ENCODE results near the gene SULF2. TPM values are rescaled to one million over a fixed set of nuclear protein-coding genes. Genes with fewer than 3 reads are reported as not detected.
A peak's percentile ranks its signal among the peaks of the same experiment; 100 is the strongest.

The SULF2 gene
- total and polyA plus RNA-seq, 2 donors, result 34.7 to 40.3 TPM

GRCh38 chr20:47723322-47723721, 62.0 kb downstream of the SULF2 start:
- Histone ChIP-seq H3K4me1 (ENCODE audit: insufficient read depth) (no peaks in the 10 kb centered on the region), H3K27ac (ENCODE audit: low read depth) (no peak overlapping the region), H3K36me3 (ENCODE audit: insufficient read depth) (no peaks in the 10 kb centered on the region), H3K4me3 (ENCODE audit: low read depth, low read length) (no peak overlapping the region)
- no peak for DNase-seq (ENCODE audit: extremely low spot score)
- 85% methylated on average over 11 of the region's 11 CpGs for WGBS

DNA sequence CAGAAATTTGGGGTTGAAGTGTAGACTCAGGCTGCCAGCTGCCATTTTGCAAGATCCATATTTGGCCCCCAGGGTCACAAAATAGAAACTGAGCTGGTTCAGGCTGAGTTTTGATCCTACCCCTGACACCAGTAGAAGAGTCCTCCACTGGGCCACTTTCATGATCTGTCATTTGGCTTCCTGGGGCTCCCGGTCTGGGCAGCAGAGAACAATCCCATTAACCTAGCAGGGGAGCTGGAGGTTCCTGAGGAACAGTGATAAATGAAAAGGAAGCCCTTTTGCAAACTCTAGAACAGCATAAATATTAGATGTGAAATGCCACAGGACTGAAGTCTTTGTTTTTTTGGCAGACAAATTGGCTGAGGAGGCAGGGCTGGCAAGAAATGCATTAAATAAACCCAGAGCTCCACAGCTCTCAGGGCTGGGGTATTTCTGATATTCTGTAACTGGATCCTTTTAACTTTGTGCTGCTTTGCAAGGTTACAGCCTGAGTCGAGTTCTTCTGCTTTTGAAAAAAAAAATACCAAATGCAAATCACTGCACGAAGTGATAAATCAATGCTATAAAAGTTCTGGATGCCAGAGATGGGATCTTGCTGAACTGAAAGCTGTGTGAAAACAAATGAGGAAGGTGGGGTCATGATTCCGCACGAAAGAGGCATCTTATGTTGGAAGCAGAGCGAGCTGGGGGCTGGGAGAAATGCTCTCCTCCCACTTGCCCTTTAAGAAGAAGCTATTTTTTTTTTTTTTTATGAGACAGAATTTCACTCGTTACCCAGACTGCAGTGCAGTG, 64.4 kb downstream of the SULF2 start:
- no peak overlapping the region for H3K27ac ChIP-seq (ENCODE audit: low read depth)
- peak; percentile 85 for DNase-seq (ENCODE audit: extremely low spot score)
- H3K4me3 ChIP-seq (ENCODE audit: low read depth, low read length), result no peak overlapping the region
- WGBS, result 16% methylated on average over 7 of the region's 7 CpGs
- H3K36me3 ChIP-seq (ENCODE audit: insufficient read depth), result no peaks in the 10 kb centered on the region
- H3K4me1 ChIP-seq (ENCODE audit: insufficient read depth), result no peaks in the 10 kb centered on the region

GRCh38 chr20:47719625-47720024, 65.7 kb downstream of the SULF2 start:
- no peak overlapping the region for H3K4me3 ChIP-seq (ENCODE audit: low read depth, low read length)
- DNase-seq (ENCODE audit: extremely low spot score), result no peak
- H3K27ac ChIP-seq (ENCODE audit: low read depth), result no peak overlapping the region
- H3K4me1 ChIP-seq (ENCODE audit: insufficient read depth), result no peaks in the 10 kb centered on the region
- 56% methylated on average over 2 of the region's 2 CpGs for WGBS
- H3K36me3 ChIP-seq (ENCODE audit: insufficient read depth), result no peaks in the 10 kb centered on the region

- H3K4me1 ChIP-seq (ENCODE audit: insufficient read depth), result no peaks in the 10 kb centered on the region
- H3K4me3 ChIP-seq (ENCODE audit: low read depth, low read length), result no peak overlapping the region
- WGBS, result 83% methylated on average over 4 of the region's 4 CpGs
- H3K36me3 ChIP-seq (ENCODE audit: insufficient read depth), result no peaks in the 10 kb centered on the region
- no peak for DNase-seq (ENCODE audit: extremely low spot score)
- H3K27ac ChIP-seq (ENCODE audit: low read depth), result no peak overlapping the region
Measured at GRCh38 chr20:47719211-47719610, 66.1 kb downstream of the SULF2 start.

GRCh38 chr20:47718398-47718797, 66.9 kb downstream of the SULF2 start:
- WGBS, result 89% methylated on average over 4 of the region's 4 CpGs
- no peaks in the 10 kb centered on the region for H3K36me3 ChIP-seq (ENCODE audit: insufficient read depth)
- DNase-seq (ENCODE audit: extremely low spot score), result no peak
- no peaks in the 10 kb centered on the region for H3K4me1 ChIP-seq (ENCODE audit: insufficient read depth)
- no peak overlapping the region for H3K27ac ChIP-seq (ENCODE audit: low read depth)
- no peak overlapping the region for H3K4me3 ChIP-seq (ENCODE audit: low read depth, low read length)

DNA sequence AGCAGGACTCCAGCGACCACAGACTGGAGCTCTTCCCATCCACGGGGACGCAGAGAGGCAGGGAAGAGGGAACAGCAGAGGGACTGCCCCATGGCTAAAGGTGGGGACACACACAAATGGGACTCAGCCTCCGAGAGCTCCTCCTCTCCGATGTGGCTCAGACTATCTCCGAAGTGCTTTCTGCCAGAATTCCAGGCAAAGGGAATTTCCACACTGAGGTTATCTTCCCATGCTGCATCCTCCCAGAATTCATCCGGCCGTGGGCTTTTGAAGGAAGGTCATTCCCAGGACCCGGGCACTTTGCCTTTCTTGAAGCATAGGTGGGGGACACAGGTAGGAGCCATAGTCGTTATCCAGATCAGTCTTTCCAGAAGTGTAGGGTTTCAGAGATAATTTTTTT, 67.9 kb downstream of the SULF2 start:
- H3K27ac ChIP-seq (ENCODE audit: low read depth), result no peak overlapping the region
- H3K4me3 ChIP-seq (ENCODE audit: low read depth, low read length), result no peak overlapping the region
- H3K4me1 ChIP-seq (ENCODE audit: insufficient read depth), result no peaks in the 10 kb centered on the region
- WGBS, result 74% methylated on average over 10 of the region's 10 CpGs
- DNase-seq (ENCODE audit: extremely low spot score), result no peak
- no peaks in the 10 kb centered on the region for H3K36me3 ChIP-seq (ENCODE audit: insufficient read depth)

DNA sequence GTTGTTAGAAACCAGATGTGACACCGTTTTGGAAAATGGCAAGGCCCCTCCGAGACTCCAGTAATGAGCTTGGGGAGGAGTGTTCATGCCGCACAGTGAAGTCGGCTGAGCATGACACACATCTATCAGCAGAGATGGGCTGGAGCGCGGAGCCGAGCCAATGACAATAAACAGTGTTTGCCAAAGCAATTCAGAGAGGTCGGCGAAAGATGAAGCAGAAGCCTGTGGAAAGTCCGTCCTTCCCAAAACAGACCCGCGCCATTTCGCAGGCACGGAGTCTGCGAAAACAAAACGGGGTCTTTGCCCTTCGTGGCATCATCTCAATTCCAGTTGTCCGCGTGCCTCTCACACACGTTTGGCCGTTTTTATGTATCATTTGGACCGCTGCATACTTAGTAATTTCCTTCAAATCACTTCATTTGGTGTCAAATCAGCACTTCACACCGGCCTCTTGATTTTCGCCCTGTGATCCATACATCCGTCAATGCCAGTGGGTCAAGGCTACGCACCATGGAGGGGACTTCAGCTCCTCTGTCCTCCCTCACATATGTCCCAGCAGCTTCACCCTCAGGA, 71.3 kb downstream of the SULF2 start:
- 87% methylated on average over 26 of the region's 26 CpGs for WGBS
- H3K27ac ChIP-seq (ENCODE audit: low read depth), result no peak overlapping the region
- no peaks in the 10 kb centered on the region for H3K4me1 ChIP-seq (ENCODE audit: insufficient read depth)
- no peak for DNase-seq (ENCODE audit: extremely low spot score)
- no peak overlapping the region for H3K4me3 ChIP-seq (ENCODE audit: low read depth, low read length)
- H3K36me3 ChIP-seq (ENCODE audit: insufficient read depth), result no peaks in the 10 kb centered on the region

DNA sequence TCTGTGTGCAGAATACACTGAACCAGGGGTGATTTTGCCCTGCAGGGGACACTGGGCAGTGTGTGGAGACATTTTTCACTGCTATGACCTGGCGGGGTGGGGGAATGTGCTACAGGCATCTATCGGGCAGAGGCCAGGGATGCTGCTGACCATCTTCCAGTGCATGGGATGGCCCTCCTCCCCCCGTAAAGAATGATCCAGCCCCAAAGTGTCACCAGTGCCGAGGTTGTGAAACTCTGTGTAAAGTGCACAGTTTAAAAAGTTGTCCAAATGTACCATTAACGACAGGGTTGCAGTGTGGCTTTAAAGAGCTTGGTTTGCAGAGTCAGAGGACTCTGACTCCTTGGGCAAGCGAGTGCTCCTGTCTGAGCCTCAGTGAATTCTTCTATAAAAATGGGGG, 72.1 kb downstream of the SULF2 start:
- Histone ChIP-seq H3K36me3 (ENCODE audit: insufficient read depth) (no peaks in the 10 kb centered on the region), H3K4me3 (ENCODE audit: low read depth, low read length) (no peak overlapping the region), H3K4me1 (ENCODE audit: insufficient read depth) (no peaks in the 10 kb centered on the region), H3K27ac (ENCODE audit: low read depth) (no peak overlapping the region)
- no peak for DNase-seq (ENCODE audit: extremely low spot score)
- 85% methylated on average over 6 of the region's 6 CpGs for WGBS

- no peak for DNase-seq (ENCODE audit: extremely low spot score)
- Histone ChIP-seq H3K4me1 (ENCODE audit: insufficient read depth) (no peaks in the 10 kb centered on the region), H3K27ac (ENCODE audit: low read depth) (no peak overlapping the region), H3K4me3 (ENCODE audit: low read depth, low read length) (no peak overlapping the region), H3K36me3 (ENCODE audit: insufficient read depth) (no peaks in the 10 kb centered on the region)
- 78% methylated on average over 19 of the region's 19 CpGs for WGBS
Measured at GRCh38 chr20:47711046-47711752, 74.1 kb downstream of the SULF2 start.

DNA sequence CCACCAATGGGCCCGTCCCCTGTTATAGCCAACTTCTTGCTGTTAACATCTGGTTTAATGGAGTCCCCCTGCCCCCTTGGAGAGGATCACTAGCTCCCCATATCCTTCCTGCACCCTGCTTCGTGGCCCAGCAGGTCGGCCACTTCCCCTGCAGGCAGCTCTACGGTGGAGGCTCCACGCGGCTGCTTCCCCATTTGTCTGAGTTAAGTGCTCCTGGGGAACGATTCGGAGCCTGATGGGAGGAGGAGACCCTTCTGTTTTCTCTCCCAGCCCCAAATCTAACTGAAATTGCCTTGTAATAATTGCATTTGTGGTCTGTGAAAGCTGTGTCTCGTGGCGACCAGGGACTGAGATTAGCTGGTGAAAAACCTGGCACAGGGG, 74.6 kb downstream of the SULF2 start:
- H3K36me3 ChIP-seq (ENCODE audit: insufficient read depth), result no peaks in the 10 kb centered on the region
- no peak overlapping the region for H3K27ac ChIP-seq (ENCODE audit: low read depth)
- no peak overlapping the region for H3K4me3 ChIP-seq (ENCODE audit: low read depth, low read length)
- WGBS, result 80% methylated on average over 10 of the region's 10 CpGs
- no peak for DNase-seq (ENCODE audit: extremely low spot score)
- H3K4me1 ChIP-seq (ENCODE audit: insufficient read depth), result no peaks in the 10 kb centered on the region

DNA sequence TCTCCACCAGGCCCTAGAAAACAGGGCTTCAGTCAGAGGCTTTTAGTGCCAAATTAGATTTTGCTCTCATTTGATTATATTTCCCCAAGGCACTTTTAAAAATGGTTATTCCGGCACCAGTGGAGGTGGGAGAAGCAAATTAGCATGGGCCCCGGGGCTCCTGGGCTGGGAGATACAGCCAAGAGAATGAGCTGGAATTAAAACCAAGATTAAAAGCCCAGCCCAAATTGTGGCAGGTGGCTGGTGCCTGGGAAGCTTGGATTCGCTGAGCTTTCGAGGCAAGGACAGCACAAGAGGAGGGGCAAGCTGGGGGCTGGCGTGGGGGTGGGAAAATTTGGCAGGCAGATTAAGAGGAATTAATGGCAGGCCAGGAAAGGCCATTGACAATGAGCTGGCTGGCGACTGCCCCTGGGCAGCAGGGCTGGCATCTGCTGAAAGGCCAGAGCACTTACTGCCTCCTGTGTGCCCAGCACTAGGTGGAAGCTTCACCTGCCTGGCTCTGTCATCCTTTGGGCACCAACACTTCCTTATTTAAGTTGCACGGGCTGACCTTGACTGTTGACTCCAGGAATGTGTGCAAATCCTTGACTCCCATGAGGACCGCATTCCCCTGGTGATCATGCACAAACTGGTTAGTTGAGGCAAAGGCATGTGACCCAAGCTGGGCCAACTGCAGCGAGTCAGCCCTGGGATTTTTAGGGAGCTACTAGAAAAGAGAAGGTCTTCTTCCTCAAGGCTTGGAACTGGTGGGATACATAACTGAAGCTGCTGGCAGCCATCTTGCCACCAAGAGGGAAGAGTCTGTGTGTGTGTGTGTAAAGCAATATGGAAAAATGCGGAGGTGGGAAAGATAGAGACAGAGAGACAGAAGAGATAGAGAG, 76.1 kb downstream of the SULF2 start:
- no peak overlapping the region for H3K27ac ChIP-seq (ENCODE audit: low read depth)
- no peaks in the 10 kb centered on the region for H3K4me1 ChIP-seq (ENCODE audit: insufficient read depth)
- no peaks in the 10 kb centered on the region for H3K36me3 ChIP-seq (ENCODE audit: insufficient read depth)
- H3K4me3 ChIP-seq (ENCODE audit: low read depth, low read length), result no peak overlapping the region
- DNase-seq (ENCODE audit: extremely low spot score), result peak; percentile 20
- WGBS, result 81% methylated on average over 10 of the region's 10 CpGs

- Histone ChIP-seq H3K27ac (ENCODE audit: low read depth) (no peak overlapping the region), H3K36me3 (ENCODE audit: insufficient read depth) (no peaks in the 10 kb centered on the region), H3K4me3 (ENCODE audit: low read depth, low read length) (no peak overlapping the region), H3K4me1 (ENCODE audit: insufficient read depth) (no peaks in the 10 kb centered on the region)
- WGBS, result 80% methylated on average over 10 of the region's 10 CpGs
- DNase-seq (ENCODE audit: extremely low spot score), result no peak
Measured at GRCh38 chr20:47708140-47708807, 77.0 kb downstream of the SULF2 start.

DNA sequence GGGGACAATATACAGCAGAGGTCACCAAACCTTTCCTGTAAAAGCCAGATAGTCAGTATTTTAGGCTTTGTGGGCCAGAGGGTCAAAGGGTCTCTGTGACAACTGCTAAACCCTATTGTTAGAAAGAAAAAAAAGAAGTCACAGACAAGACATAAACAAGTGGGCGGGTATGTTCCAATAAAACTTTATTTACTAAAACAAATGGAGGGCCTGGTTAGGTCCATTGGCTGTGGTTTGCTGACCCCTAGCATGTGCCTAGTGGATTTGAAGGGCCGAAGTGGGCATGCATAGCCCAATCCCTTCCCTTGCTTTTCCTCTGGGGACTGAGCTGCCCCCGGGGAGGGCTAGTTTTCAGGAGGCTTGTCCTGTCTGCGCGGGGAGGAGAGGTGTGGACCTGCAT, 78.9 kb downstream of the SULF2 start:
- H3K36me3 ChIP-seq (ENCODE audit: insufficient read depth), result no peaks in the 10 kb centered on the region
- no peak for DNase-seq (ENCODE audit: extremely low spot score)
- no peak overlapping the region for H3K27ac ChIP-seq (ENCODE audit: low read depth)
- H3K4me3 ChIP-seq (ENCODE audit: low read depth, low read length), result no peak overlapping the region
- 91% methylated on average over 5 of the region's 5 CpGs for WGBS
- H3K4me1 ChIP-seq (ENCODE audit: insufficient read depth), result no peaks in the 10 kb centered on the region

Measured in urinary bladder (tissue), 4 donors.